GM23338 (cell line): ENCODE data around the gene ESR1. TPM values are rescaled to one million over a fixed set of nuclear protein-coding genes. Genes with fewer than 3 reads are reported as not detected.

ENCODE experiments used
- ATAC-seq: fragments of 200-7000 bp; cut with Tn5 transposase; 3 replicates; pipeline ENCODE4 v1.9.1; 2020
- DNase-seq: peaks from one replicate; pipeline ENCODE4 v3.0.0-alpha.2; 2015; ENCODE audit warnings: low spot score
- H2AFZ ChIP-seq: fragments of 200-600 bp; sonication (generic); 2 replicates; pipeline ENCODE4 v1.8.0; 2016; ENCODE audit warnings: antibody characterized with exemption, mild to moderate bottlenecking, moderate library complexity
- H3F3A ChIP-seq: fragments of 200-600 bp; sonication (generic); replicated peaks from 2 replicates; pipeline ENCODE4 v1.8.0; 2017; ENCODE audit warnings: antibody characterized with exemption, mixed run types, low read depth
- H3K27ac ChIP-seq: fragments of 200-600 bp; sonication (generic); 2 replicates; pipeline ENCODE4 v1.6.1; 2016; ENCODE audit warnings: low read depth
- H3K27me3 ChIP-seq: fragments of 200-600 bp; sonication (generic); 2 replicates; pipeline ENCODE4 v1.8.0; 2016; ENCODE audit warnings: mild to moderate bottlenecking, mixed run types, moderate library complexity; ENCODE audit not compliant: insufficient read depth
- H3K36me3 ChIP-seq: fragments of 200-600 bp; sonication (generic); 2 replicates; pipeline ENCODE4 v1.8.0; 2016; ENCODE audit warnings: mild to moderate bottlenecking; ENCODE audit not compliant: insufficient read depth
- H3K4me1 ChIP-seq: fragments of 200-600 bp; sonication (generic); 2 replicates; pipeline ENCODE4 v1.8.0; 2016; ENCODE audit warnings: mild to moderate bottlenecking, moderate library complexity; ENCODE audit not compliant: insufficient read depth
- H3K4me2 ChIP-seq: fragments of 200-600 bp; sonication (generic); 2 replicates; pipeline ENCODE4 v1.7.1; 2017; ENCODE audit warnings: mixed run types
- H3K4me3 ChIP-seq: fragments of 200-600 bp; sonication (generic); 2 replicates; pipeline ENCODE4 v1.6.1; 2016; ENCODE audit warnings: mixed run types
- H3K79me2 ChIP-seq: fragments of 200-600 bp; sonication (generic); replicated peaks from 2 replicates; pipeline ENCODE4 v1.8.0; 2017; ENCODE audit warnings: mild to moderate bottlenecking; ENCODE audit not compliant: insufficient read depth
- H3K9me2 ChIP-seq: fragments of 200-600 bp; sonication (generic); 2 replicates; pipeline ENCODE4 v1.8.0; 2017; ENCODE audit not compliant: insufficient read depth
- H4K20me1 ChIP-seq: fragments of 200-600 bp; sonication (generic); replicated peaks from 2 replicates; pipeline ENCODE4 v1.8.0; 2017; ENCODE audit warnings: mild to moderate bottlenecking; ENCODE audit not compliant: insufficient read depth
- H3K27ac Mint-ChIP-seq: 2 replicates; pipeline ENCODE4 v1.8.0; 2020; ENCODE audit warnings: inconsistent platforms, mild to moderate bottlenecking, moderate library complexity, mixed read lengths
- H3K27me3 Mint-ChIP-seq: 3 replicates; pipeline ENCODE4 v1.8.0; 2022; ENCODE audit warnings: low read depth, mild to moderate bottlenecking, moderate library complexity, mixed read lengths, inconsistent platforms; ENCODE audit not compliant: insufficient read depth, poor library complexity
- H3K36me3 Mint-ChIP-seq: 3 replicates; pipeline ENCODE4 v1.8.0; 2021; ENCODE audit warnings: low read depth, mild to moderate bottlenecking, inconsistent platforms, moderate library complexity, mixed read lengths
- H3K4me1 Mint-ChIP-seq: 3 replicates; pipeline ENCODE4 v1.8.0; 2020; ENCODE audit warnings: mild to moderate bottlenecking, inconsistent platforms, mixed read lengths
- H3K4me3 Mint-ChIP-seq: 3 replicates; pipeline ENCODE4 v1.8.0; 2021; ENCODE audit warnings: moderate library complexity, mild to moderate bottlenecking, inconsistent platforms, mixed read lengths
- H3K9me3 Mint-ChIP-seq: 3 replicates; pipeline ENCODE4 v1.8.0; 2020; ENCODE audit warnings: moderate library complexity, mild to moderate bottlenecking, inconsistent platforms, mixed read lengths
- CREB1 ChIP-seq: fragments of 250-450 bp; sonication (Bioruptor Pico); IDR thresholded peaks from 2 replicates; pipeline ENCODE4 v1.5.0; 2020; ENCODE audit warnings: low read depth, mild to moderate bottlenecking, moderate library complexity
- CTCF ChIP-seq, 2 experiments: fragments of 200-600 bp in 1 of 2; sonication (generic) in 1 of 2; conservative IDR thresholded peaks; 2 replicates each; pipeline versions ENCODE4 v1.5.1 to v1.6.1; 2016 to 2017; ENCODE audit warnings: antibody characterized with exemption in 2 of 2, low read depth in 2 of 2, mild to moderate bottlenecking in 2 of 2, moderate library complexity in 1 of 2
- EZH2 ChIP-seq: fragments of 200-600 bp; sonication (generic); IDR thresholded peaks from one replicate; pipeline ENCODE4 v1.8.0; 2017; ENCODE audit warnings: antibody characterized with exemption, mild to moderate bottlenecking, low read depth; ENCODE audit not compliant: unreplicated experiment
- EZH2phosphoT487 ChIP-seq: fragments of 200-600 bp; sonication (generic); IDR thresholded peaks from one replicate; pipeline ENCODE4 v1.8.1; 2018; ENCODE audit warnings: antibody characterized with exemption; ENCODE audit not compliant: unreplicated experiment
- JUNB ChIP-seq: IDR thresholded peaks from one replicate; pipeline ENCODE4 v1.6.1; 2016; ENCODE audit warnings: antibody characterized with exemption; ENCODE audit not compliant: unreplicated experiment
- NANOG ChIP-seq: IDR thresholded peaks from 2 replicates; pipeline ENCODE4 v1.6.1; 2016; ENCODE audit warnings: antibody characterized with exemption, borderline replicate concordance
- POLR2AphosphoS5 ChIP-seq: IDR thresholded peaks from 2 replicates; pipeline ENCODE4 v1.6.1; 2016; ENCODE audit warnings: antibody characterized with exemption, low read depth
- STAT1 ChIP-seq: IDR thresholded peaks from one replicate; pipeline ENCODE4 v1.6.1; 2016; ENCODE audit warnings: antibody characterized with exemption; ENCODE audit not compliant: unreplicated experiment
- ZNF114 ChIP-seq: fragments of 250-450 bp; sonication (Bioruptor Pico); IDR thresholded peaks from 2 replicates; pipeline ENCODE4 v1.5.0; 2020; ENCODE audit warnings: mild to moderate bottlenecking, moderate library complexity
- ZNF331 ChIP-seq: fragments of 250-450 bp; sonication (Bioruptor Pico); IDR thresholded peaks from 2 replicates; pipeline ENCODE4 v1.5.0; 2020; ENCODE audit warnings: low read depth, mild to moderate bottlenecking, moderate library complexity
- polyA plus RNA-seq: library from polyadenylated mRNA; unstranded; fragments of >200 nt; fragmentation: Nextera tagmentation; extraction: Ambion mirVana; gene quantifications from 2 replicates; pipeline ENCODE4 v1.2.1, GENCODE V29; 2016
- total RNA-seq: library from RNA; depleted of rRNA; stranded (reverse); fragments of >200 nt; shearing (Covaris generic); gene quantifications from 2 replicates; pipeline ENCODE4 v1.2.3, GENCODE V29; 2014
- TF ChIP-seq, protein P1 (sequence below): fragments of 250-450 bp; sonication (Bioruptor Pico); IDR thresholded peaks from 2 replicates; pipeline ENCODE4 v1.5.0; 2020; ENCODE audit warnings: mild to moderate bottlenecking, moderate library complexity
- TF ChIP-seq, protein P2 (sequence below): IDR thresholded peaks from one replicate; pipeline ENCODE4 v1.6.1; 2018; ENCODE audit warnings: antibody characterized with exemption; ENCODE audit not compliant: unreplicated experiment
- TF ChIP-seq, protein P3 (sequence below): IDR thresholded peaks from 2 replicates; pipeline ENCODE4 v1.6.1; 2016; ENCODE audit warnings: antibody characterized with exemption

ESR1 gene
- total and polyA plus RNA-seq, 2 experiments from 2014 or later, result 0.94 TPM; not detected in 1

DNA sequence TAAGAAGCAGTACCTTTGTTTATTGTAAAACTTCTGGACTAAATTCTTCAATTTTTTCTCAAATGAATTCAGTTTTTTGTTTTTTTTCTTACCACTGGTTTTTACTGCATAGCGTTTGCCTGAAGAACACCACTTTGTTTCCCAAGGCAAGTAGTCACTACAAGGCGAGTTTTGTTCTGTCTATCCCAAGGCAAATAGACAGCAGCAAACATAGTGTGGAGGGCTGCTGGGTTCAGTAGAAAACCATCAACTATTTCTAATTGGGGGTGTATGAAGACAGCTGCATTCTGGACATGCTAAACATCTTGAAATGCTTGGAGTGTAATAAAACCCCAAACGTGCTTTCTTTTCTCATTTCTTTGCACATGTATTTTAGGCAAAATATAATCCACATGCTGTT, 197.4 kb downstream of the ESR1 start:
- Mint-ChIP-seq H3K36me3 (no peaks in the 10 kb centered on the region), H3K27me3 (no peaks in the 10 kb centered on the region), H3K27ac (no peak overlapping the region), H3K9me3 (no peaks in the 10 kb centered on the region), H3K4me1 (no peaks in the 10 kb centered on the region), H3K4me3 (no peak overlapping the region)
- H3F3A ChIP-seq, result no peaks in the 10 kb centered on the region
- H3K36me3 ChIP-seq, result no peaks in the 10 kb centered on the region
- no peak overlapping the region for H3K4me2 ChIP-seq
- H3K27ac ChIP-seq, result no peak overlapping the region
- H3K9me2 ChIP-seq, result no peaks in the 10 kb centered on the region
- no peak for TF ChIP-seq CREB1 (CRISPR knock-in tag)
- no peak for TF ChIP-seq ZNF331 (CRISPR knock-in tag)
- no peak for TF ChIP-seq EZH2
- TF ChIP-seq, protein P1, sequence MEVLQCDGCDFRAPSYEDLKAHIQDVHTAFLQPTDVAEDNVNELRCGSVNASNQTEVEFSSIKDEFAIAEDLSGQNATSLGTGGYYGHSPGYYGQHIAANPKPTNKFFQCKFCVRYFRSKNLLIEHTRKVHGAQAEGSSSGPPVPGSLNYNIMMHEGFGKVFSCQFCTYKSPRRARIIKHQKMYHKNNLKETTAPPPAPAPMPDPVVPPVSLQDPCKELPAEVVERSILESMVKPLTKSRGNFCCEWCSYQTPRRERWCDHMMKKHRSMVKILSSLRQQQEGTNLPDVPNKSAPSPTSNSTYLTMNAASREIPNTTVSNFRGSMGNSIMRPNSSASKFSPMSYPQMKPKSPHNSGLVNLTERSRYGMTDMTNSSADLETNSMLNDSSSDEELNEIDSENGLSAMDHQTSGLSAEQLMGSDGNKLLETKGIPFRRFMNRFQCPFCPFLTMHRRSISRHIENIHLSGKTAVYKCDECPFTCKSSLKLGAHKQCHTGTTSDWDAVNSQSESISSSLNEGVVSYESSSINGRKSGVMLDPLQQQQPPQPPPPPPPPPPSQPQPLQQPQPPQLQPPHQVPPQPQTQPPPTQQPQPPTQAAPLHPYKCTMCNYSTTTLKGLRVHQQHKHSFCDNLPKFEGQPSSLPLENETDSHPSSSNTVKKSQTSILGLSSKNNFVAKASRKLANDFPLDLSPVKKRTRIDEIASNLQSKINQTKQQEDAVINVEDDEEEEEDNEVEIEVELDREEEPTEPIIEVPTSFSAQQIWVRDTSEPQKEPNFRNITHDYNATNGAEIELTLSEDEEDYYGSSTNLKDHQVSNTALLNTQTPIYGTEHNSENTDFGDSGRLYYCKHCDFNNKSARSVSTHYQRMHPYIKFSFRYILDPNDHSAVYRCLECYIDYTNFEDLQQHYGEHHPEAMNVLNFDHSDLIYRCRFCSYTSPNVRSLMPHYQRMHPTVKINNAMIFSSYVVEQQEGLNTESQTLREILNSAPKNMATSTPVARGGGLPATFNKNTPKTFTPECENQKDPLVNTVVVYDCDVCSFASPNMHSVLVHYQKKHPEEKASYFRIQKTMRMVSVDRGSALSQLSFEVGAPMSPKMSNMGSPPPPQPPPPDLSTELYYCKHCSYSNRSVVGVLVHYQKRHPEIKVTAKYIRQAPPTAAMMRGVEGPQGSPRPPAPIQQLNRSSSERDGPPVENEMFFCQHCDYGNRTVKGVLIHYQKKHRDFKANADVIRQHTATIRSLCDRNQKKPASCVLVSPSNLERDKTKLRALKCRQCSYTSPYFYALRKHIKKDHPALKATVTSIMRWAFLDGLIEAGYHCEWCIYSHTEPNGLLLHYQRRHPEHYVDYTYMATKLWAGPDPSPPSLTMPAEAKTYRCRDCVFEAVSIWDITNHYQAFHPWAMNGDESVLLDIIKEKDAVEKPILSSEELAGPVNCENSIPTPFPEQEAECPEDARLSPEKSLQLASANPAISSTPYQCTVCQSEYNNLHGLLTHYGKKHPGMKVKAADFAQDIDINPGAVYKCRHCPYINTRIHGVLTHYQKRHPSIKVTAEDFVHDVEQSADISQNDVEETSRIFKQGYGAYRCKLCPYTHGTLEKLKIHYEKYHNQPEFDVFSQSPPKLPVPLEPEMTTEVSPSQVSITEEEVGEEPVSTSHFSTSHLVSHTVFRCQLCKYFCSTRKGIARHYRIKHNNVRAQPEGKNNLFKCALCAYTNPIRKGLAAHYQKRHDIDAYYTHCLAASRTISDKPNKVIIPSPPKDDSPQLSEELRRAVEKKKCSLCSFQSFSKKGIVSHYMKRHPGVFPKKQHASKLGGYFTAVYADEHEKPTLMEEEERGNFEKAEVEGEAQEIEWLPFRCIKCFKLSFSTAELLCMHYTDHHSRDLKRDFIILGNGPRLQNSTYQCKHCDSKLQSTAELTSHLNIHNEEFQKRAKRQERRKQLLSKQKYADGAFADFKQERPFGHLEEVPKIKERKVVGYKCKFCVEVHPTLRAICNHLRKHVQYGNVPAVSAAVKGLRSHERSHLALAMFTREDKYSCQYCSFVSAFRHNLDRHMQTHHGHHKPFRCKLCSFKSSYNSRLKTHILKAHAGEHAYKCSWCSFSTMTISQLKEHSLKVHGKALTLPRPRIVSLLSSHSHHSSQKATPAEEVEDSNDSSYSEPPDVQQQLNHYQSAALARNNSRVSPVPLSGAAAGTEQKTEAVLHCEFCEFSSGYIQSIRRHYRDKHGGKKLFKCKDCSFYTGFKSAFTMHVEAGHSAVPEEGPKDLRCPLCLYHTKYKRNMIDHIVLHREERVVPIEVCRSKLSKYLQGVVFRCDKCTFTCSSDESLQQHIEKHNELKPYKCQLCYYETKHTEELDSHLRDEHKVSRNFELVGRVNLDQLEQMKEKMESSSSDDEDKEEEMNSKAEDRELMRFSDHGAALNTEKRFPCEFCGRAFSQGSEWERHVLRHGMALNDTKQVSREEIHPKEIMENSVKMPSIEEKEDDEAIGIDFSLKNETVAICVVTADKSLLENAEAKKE (CRISPR knock-in tag), result no peak
- TF ChIP-seq STAT1, result no peak
- TF ChIP-seq CTCF (conservative IDR thresholded peaks at IDR 0.05; ENCODE audit: low read depth in 2 of 2), result no peak
- TF ChIP-seq NANOG, result no peak
- no peak for TF ChIP-seq JUNB
- TF ChIP-seq POLR2AphosphoS5, result no peak
- TF ChIP-seq ZNF114 (CRISPR knock-in tag), result no peak
- TF ChIP-seq, protein P2, sequence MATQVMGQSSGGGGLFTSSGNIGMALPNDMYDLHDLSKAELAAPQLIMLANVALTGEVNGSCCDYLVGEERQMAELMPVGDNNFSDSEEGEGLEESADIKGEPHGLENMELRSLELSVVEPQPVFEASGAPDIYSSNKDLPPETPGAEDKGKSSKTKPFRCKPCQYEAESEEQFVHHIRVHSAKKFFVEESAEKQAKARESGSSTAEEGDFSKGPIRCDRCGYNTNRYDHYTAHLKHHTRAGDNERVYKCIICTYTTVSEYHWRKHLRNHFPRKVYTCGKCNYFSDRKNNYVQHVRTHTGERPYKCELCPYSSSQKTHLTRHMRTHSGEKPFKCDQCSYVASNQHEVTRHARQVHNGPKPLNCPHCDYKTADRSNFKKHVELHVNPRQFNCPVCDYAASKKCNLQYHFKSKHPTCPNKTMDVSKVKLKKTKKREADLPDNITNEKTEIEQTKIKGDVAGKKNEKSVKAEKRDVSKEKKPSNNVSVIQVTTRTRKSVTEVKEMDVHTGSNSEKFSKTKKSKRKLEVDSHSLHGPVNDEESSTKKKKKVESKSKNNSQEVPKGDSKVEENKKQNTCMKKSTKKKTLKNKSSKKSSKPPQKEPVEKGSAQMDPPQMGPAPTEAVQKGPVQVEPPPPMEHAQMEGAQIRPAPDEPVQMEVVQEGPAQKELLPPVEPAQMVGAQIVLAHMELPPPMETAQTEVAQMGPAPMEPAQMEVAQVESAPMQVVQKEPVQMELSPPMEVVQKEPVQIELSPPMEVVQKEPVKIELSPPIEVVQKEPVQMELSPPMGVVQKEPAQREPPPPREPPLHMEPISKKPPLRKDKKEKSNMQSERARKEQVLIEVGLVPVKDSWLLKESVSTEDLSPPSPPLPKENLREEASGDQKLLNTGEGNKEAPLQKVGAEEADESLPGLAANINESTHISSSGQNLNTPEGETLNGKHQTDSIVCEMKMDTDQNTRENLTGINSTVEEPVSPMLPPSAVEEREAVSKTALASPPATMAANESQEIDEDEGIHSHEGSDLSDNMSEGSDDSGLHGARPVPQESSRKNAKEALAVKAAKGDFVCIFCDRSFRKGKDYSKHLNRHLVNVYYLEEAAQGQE, result no peak
- TF ChIP-seq, protein P3, sequence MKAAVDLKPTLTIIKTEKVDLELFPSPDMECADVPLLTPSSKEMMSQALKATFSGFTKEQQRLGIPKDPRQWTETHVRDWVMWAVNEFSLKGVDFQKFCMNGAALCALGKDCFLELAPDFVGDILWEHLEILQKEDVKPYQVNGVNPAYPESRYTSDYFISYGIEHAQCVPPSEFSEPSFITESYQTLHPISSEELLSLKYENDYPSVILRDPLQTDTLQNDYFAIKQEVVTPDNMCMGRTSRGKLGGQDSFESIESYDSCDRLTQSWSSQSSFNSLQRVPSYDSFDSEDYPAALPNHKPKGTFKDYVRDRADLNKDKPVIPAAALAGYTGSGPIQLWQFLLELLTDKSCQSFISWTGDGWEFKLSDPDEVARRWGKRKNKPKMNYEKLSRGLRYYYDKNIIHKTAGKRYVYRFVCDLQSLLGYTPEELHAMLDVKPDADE, result no peak
- TF ChIP-seq EZH2phosphoT487, result no peak
- H4K20me1 ChIP-seq, result no peaks in the 10 kb centered on the region
- DNase-seq (no peak), ATAC-seq (no peak)
- no peaks in the 10 kb centered on the region for H3K27me3 ChIP-seq
- no peaks in the 10 kb centered on the region for H3K4me1 ChIP-seq
- H3K79me2 ChIP-seq, result no peaks in the 10 kb centered on the region
- no peak overlapping the region for H2AFZ ChIP-seq
- no peak overlapping the region for H3K4me3 ChIP-seq
